Muscle layer of duodenum (tissue), 2 donors: Measurements from ENCODE around the gene FRMD4B.

Source experiments
- H3K27ac ChIP-seq: one replicate; pipeline ENCODE4 v1.7.0; 2013; ENCODE audit warnings: mild to moderate bottlenecking, low read length
- H3K27me3 ChIP-seq: one replicate; pipeline ENCODE4 v1.7.0; 2013; ENCODE audit warnings: low read depth, mild to moderate bottlenecking, control low read depth, low read length
- H3K36me3 ChIP-seq, 2 donors: one replicate each; pipeline ENCODE4 v1.7.0; 2013; ENCODE audit warnings: low read length in 2 of 2, control low read depth in 1 of 2, mild to moderate bottlenecking in 1 of 2; ENCODE audit not compliant: insufficient read depth in 2 of 2, control insufficient read depth in 1 of 2
- H3K4me1 ChIP-seq, 2 donors: one replicate each; pipeline ENCODE4 v1.7.0; 2013; ENCODE audit warnings: low read length in 2 of 2, mild to moderate bottlenecking in 2 of 2, control low read depth in 1 of 2, moderate library complexity in 1 of 2; ENCODE audit not compliant: insufficient read depth in 2 of 2, control insufficient read depth in 1 of 2
- H3K4me3 ChIP-seq, 2 donors: one replicate each; pipeline ENCODE4 v1.7.0; 2013; ENCODE audit warnings: low read length in 2 of 2, low read depth in 1 of 2, mild to moderate bottlenecking in 1 of 2
- H3K9me3 ChIP-seq, 2 donors: one replicate each; pipeline ENCODE4 v1.7.0; 2013; ENCODE audit warnings: low read length in 2 of 2, control low read depth in 1 of 2, mild to moderate bottlenecking in 1 of 2; ENCODE audit not compliant: control insufficient read depth in 1 of 2
- donor health status: healthy.

Gene FRMD4B

DNA sequence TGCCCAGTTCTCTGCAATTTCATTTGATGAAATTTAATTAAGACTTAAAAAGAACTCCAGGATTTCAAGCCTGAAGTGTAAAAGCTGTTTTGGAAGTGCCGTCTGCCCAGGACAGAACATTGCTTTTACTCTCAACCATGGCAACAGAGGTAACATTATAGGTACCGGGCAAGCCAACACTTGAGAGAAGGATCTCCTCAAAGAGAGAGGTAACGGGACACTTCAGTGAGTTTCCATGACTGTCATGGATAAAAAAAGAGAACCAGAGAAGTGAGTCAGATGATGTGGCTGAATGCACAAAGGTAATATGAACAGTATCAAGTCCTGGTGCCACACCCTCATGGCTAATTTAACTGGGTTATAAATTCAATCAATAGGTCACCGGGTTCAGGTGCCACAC, 133.3 kb downstream of the FRMD4B start:
- no peak overlapping the region for H3K4me3 ChIP-seq
- no peaks in the 10 kb centered on the region for H3K27me3 ChIP-seq

DNA sequence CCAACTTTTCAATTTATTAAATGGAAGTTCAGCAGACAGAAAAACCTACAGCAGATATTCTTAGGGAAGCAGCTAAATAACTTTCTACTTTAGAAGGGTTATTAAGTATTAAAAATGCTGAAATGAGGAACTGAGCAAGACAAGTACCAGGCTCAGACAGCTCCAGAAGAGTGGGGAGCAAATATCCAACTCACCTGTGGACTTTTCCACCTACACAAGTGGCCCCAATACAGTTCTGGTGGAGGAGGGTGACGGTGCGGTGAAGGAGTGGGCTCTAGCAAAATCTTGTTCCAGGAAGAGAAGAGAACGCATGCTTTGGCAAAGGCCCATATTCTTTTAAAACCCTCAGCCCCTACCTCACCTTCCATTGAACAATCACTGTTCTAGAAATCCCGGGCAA, 133.7 kb downstream of the FRMD4B start:
- Histone ChIP-seq H3K4me1 (no peaks in the 10 kb centered on the region), H3K27me3 (no peaks in the 10 kb centered on the region), H3K36me3 (no peaks in the 10 kb centered on the region), H3K9me3 (no peaks in the 10 kb centered on the region), H3K4me3 (no peak overlapping the region), H3K27ac (no peak overlapping the region)

More for the DNA sequence above, 133.3 kb downstream of the FRMD4B start:
- Histone ChIP-seq H3K27ac (no peak overlapping the region), H3K9me3 (no peaks in the 10 kb centered on the region), H3K36me3 (no peaks in the 10 kb centered on the region), H3K4me1 (no peaks in the 10 kb centered on the region)

DNA sequence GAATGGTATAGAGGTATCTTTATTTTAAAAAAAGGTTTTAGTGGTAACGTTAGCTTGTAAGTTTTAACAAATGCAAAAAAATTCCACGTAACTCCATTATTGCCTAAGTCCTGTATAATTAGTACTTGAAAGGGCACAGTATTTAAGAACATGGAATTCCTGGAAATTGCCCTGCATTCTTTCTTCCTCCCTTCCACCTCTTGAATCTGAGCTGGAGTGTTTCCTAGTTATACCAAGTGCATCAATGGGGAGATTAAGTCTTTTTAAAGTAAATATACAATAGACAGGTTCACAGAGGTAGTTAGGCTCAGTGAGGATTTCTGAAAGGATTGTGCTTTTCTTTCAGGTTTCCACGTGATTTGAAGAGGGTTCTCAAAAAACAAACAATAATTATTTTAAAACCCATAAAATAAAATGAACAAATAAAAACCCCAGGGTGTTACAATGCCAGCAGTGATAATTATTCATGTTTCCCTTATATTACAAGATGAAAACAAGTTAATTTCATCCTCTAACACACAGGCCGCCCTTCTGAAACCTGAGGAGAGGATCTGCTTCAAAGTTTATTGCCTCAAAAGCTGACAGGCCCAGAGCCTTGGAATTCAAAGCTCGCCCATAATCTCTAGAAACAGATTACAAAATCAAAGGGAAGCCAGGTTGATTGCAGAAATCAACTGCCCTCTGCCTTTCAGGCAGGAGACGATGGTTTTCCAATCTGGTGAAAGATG, 134.6 kb downstream of the FRMD4B start:
- H3K27me3 ChIP-seq, result no peaks in the 10 kb centered on the region
- no peak overlapping the region for H3K27ac ChIP-seq
- no peaks in the 10 kb centered on the region for H3K36me3 ChIP-seq
- no peaks in the 10 kb centered on the region for H3K4me1 ChIP-seq
- H3K9me3 ChIP-seq, result no peaks in the 10 kb centered on the region
- H3K4me3 ChIP-seq, result no peak overlapping the region

DNA sequence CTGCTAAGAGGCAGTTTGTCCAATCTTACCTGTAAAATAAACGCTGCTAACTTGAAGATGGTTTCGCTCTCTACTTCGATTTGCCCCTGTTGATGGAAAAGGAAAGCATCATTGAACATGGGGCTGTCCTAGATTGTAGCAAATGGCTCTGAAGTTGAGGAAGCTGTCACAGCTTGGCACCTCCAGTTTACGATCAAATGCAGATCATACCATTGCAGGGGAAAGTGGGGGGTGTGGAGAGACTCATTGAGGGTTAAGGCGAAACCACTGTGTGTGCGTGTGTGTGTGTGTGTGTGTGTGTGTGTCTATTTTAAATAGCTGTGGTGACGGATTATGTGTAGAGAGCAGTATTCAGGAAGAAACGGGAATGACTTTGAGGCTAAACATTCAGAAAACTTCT, 135.9 kb downstream of the FRMD4B start:
- Histone ChIP-seq H3K36me3 (no peaks in the 10 kb centered on the region), H3K4me1 (no peaks in the 10 kb centered on the region), H3K27me3 (no peaks in the 10 kb centered on the region), H3K27ac (no peak overlapping the region), H3K9me3 (no peaks in the 10 kb centered on the region), H3K4me3 (peak overlapping the region in 1 of 2 donors; percentile 17)

DNA sequence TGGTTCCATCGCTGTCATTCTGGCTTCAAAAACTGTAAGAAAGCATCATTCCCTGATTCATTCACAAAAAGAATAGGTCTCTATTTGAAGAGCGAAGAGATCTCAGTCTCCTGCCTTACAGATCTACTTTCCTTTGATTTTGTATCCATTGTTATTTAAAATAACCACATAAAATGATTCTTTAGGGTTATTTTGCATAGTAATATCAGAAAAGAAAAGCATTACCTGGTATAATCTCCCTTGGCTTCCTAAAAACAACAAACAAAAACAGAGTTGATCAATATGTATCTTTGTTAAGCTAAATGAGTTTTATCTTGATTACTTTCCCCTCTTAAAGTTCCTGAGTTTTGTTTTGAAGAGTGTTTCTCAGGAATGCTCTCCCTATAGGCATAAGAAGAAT, 136.9 kb downstream of the FRMD4B start:
- Histone ChIP-seq H3K27ac (no peak overlapping the region), H3K4me3 (no peak overlapping the region), H3K9me3 (no peaks in the 10 kb centered on the region), H3K27me3 (no peaks in the 10 kb centered on the region), H3K4me1 (no peaks in the 10 kb centered on the region), H3K36me3 (no peaks in the 10 kb centered on the region)

DNA sequence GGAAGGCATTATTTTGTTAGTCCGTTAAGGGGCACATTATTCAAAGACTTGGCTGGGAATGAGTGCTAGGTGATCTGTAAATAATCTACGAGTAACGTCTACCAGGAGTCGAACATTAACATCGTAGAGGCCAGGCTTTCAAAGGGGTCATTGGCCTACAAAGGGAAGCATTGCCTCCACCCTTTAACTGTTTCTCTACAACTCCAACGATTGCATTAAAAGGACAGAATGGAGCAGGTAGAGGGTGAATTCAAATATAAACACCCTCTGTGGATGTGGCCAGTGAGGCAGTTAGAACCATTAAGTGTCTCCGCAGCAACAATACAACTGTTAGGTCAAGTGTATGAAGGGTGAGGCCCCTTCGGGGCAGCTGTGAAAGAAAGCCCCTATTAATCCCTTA, 137.5 kb downstream of the FRMD4B start:
- Histone ChIP-seq H3K4me1 (no peaks in the 10 kb centered on the region), H3K4me3 (no peak overlapping the region), H3K9me3 (no peaks in the 10 kb centered on the region), H3K27me3 (no peaks in the 10 kb centered on the region), H3K36me3 (no peaks in the 10 kb centered on the region), H3K27ac (no peak overlapping the region)

DNA sequence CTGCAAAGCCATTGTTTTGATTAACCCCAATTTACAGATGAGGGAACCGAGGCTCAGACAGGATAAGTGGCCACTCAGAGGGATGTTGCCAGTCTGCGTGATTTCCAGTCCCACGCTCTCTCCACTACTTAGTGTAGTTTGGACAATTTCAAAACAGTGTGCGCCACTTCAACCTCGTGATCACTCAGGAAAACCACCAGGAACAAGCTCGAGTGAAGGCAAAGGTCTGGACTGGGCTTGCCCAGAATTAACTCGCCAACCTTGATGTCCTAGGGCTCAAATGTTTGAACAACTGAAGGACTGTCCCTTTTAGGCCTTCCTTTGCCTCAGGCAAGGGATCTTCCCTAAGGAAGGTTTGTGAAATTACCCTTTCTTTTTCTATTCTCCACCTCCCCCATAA, 139.3 kb downstream of the FRMD4B start:
- no peaks in the 10 kb centered on the region for H3K4me1 ChIP-seq
- H3K4me3 ChIP-seq, result no peak overlapping the region
- H3K36me3 ChIP-seq, result no peaks in the 10 kb centered on the region
- H3K27ac ChIP-seq, result no peak overlapping the region
- no peaks in the 10 kb centered on the region for H3K27me3 ChIP-seq
- no peaks in the 10 kb centered on the region for H3K9me3 ChIP-seq

DNA sequence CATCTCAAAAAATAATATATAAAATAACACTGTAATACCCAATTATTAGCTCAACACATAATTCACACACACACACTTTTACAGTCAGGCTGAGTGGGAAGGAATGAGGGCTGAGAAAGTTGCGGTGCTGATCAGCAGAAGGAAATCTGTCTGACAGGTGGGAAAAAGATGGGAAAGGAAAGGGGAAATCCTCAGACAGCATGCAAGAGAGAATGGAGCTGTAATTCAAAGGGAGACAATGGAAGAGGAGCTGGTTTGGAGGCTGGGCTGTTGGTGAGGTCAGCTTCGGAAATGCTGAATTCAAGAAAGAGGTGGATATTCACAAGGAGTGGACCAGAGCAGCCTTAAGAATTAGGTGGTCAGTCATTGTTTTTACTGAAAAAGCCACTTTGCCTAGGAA, 141.8 kb downstream of the FRMD4B start:
- H3K27ac ChIP-seq, result no peak overlapping the region
- H3K36me3 ChIP-seq, result no peaks in the 10 kb centered on the region
- no peaks in the 10 kb centered on the region for H3K9me3 ChIP-seq
- H3K4me3 ChIP-seq, result no peak overlapping the region
- no peaks in the 10 kb centered on the region for H3K27me3 ChIP-seq
- no peaks in the 10 kb centered on the region for H3K4me1 ChIP-seq

DNA sequence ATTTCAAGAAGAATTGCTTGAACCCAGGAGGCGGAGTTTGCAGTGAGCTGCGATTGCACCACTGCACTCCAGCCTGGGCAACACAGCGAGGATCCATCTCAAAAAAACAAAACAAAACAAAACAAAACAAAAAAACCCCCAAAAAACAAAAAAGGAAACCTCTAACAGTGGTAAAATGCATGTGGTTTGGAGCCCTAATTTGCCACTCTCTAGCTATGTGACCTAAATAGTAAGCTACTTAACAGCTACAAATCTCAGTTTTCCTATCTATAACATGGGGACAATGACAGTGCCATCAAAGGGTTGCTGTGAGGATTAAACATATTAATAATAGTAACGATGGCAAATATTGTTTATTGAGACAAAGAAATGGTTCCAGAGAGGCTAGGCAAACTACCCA, 144.1 kb downstream of the FRMD4B start:
- no peak overlapping the region for H3K27ac ChIP-seq
- no peaks in the 10 kb centered on the region for H3K27me3 ChIP-seq

DNA sequence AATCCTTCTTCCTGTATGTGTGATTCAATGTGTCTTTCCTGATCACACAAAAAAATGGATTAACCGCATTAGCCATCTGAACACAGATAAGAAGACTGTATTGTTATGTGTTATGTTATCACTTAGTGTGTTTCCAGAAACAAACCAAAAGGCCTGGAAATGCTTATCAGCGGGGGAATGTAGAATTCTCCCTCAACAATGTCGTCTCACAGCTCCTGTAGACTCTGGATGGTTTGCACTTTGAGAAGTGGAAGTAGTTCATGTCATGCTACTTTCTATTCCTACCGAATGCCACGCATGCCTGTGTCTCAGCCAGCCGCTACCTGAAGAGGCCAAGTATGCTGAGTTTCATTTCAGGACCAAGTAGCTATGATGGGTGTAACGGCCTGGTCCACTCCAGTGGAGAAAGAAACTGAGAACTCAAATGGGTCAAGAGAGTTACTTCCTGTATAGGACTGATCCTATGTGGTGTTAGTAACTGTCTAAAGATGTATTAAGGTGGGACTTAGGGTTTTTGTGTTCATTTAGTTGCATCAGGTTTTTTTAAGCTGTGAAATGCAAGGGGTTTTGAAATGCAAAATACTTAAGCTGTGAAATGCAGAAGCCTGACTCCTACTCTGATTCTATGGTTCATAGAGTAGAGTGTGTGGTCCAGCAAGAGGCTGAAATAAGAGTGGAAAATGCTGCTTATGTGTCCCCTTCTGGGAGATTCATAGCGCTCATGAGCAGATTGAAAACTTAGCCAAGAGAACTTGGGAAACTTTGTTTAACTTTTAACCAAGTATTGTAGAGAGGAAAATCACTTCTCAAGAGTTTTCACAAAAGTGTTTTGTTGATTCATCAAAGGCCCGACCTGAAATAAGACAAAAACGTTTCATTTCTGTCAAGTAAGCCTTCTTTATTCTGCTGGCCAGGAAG, 145.0 kb downstream of the FRMD4B start:
- H3K36me3 ChIP-seq, result no peaks in the 10 kb centered on the region
- H3K27ac ChIP-seq, result no peak overlapping the region

More for the DNA sequence above, 144.1 kb downstream of the FRMD4B start:
- peaks cover 0 to 4% of the 10 kb centered on the region in 2 donors for H3K4me1 ChIP-seq
- H3K9me3 ChIP-seq, result no peaks in the 10 kb centered on the region
- no peaks in the 10 kb centered on the region for H3K36me3 ChIP-seq
- no peak overlapping the region for H3K4me3 ChIP-seq

DNA sequence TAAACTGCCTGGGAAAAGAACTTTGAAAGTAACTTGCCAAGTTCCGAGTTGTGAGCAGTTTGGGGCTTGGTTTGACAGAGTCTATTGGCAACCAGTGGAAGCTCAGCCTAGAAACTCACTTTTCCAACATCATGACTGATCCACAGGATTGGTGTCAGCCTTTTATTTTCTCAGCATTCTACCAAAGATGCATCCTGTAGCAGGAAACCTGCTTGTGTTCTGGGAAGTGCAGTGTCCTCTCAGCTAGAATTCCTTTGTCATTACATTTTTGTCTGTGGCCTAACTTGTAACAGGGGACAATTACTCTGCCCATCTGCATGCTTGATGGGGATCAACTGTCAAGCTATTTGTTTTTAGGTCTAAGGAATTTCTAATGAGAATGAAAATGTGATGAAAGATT, 146.8 kb downstream of the FRMD4B start:
- Histone ChIP-seq H3K27me3 (no peaks in the 10 kb centered on the region), H3K36me3 (no peaks in the 10 kb centered on the region), H3K4me1 (peaks cover 0 to 5% of the 10 kb centered on the region in 2 donors), H3K27ac (no peak overlapping the region), H3K4me3 (no peak overlapping the region), H3K9me3 (no peaks in the 10 kb centered on the region)

More for the DNA sequence above, 145.0 kb downstream of the FRMD4B start:
- Histone ChIP-seq H3K9me3 (no peaks in the 10 kb centered on the region), H3K4me3 (no peak overlapping the region), H3K4me1 (peaks cover 0 to 5% of the 10 kb centered on the region in 2 donors), H3K27me3 (no peaks in the 10 kb centered on the region)
